Breast epithelium (tissue), 4 donors: ENCODE results near the gene METTL1. TPM values are rescaled to one million over a fixed set of nuclear protein-coding genes. Genes with fewer than 3 reads are reported as not detected.

ENCODE experiments used
- DNase-seq, 2 donors: peaks; one replicate each; pipeline ENCODE4 v3.0.0-alpha.2; 2019; ENCODE audit warnings: low spot score in 2 of 2
- H3K27ac ChIP-seq, 2 donors: fragments of 200-600 bp; sonication (generic) in 1 of 2; one replicate each; pipeline ENCODE4 v1.5.1; 2016 to 2019; ENCODE audit warnings: mild to moderate bottlenecking in 1 of 2
- H3K27me3 ChIP-seq, 2 donors: fragments of 200-600 bp; sonication (generic) in 1 of 2; one replicate each; pipeline versions ENCODE4 v1.5.1 to v1.6.0; 2017 to 2019; ENCODE audit warnings: control low read depth in 1 of 2, mild to moderate bottlenecking in 1 of 2
- H3K36me3 ChIP-seq: fragments of 200-600 bp; one replicate; pipeline ENCODE4 v1.5.1; 2019
- H3K4me1 ChIP-seq, 2 donors: fragments of 200-600 bp; sonication (generic); one replicate each; pipeline ENCODE4 v1.5.1; 2016 to 2019; ENCODE audit warnings: control low read depth in 1 of 2
- H3K4me3 ChIP-seq, 3 donors: fragments of 200-600 bp; sonication (generic); 1 replicate in 2 of 3; 2 replicates in 1 of 3; pipeline ENCODE4 v1.5.1; 2016 to 2019; ENCODE audit warnings: mild to moderate bottlenecking in 3 of 3, moderate library complexity in 2 of 3
- H3K9me3 ChIP-seq, 2 donors: fragments of 200-600 bp; sonication (generic) in 1 of 2; one replicate each; pipeline ENCODE4 v1.5.1; 2016 to 2019; ENCODE audit warnings: control low read depth in 1 of 2
- CTCF ChIP-seq, 3 donors: fragments of 450-650 bp; IDR thresholded peaks; one replicate each; pipeline ENCODE4 v1.5.1; 2016 to 2017; ENCODE audit warnings: antibody characterized with exemption in 3 of 3, mild to moderate bottlenecking in 3 of 3, moderate library complexity in 3 of 3
- POLR2A ChIP-seq: fragments of 450-650 bp; IDR thresholded peaks from one replicate; pipeline ENCODE4 v1.6.1; 2016; ENCODE audit warnings: antibody characterized with exemption, mild to moderate bottlenecking, moderate library complexity
- POLR2AphosphoS5 ChIP-seq, 3 donors: sonication (generic); formaldehyde crosslinking; IDR thresholded peaks; one replicate each; pipeline ENCODE4 v1.6.1; 2017; ENCODE audit warnings: antibody characterized with exemption in 3 of 3
- intact Hi-C: fragments of 100-400 bp; cut with DNase I; formaldehyde crosslinking; loops from one replicate; pipeline ENCODE4 v1.15.1; 2023; ENCODE audit warnings: low total_unique reads
- total RNA-seq, 3 donors: library from RNA; depleted of rRNA; stranded (reverse); fragments of >200 nt; gene quantifications; one replicate each; pipeline ENCODE4 v1.1.0, GENCODE V29; 2016

METTL1 gene
- total RNA-seq, 3 donors from 2014 or later: 4.8 to 12.6 (median 8.2) TPM

DNA sequence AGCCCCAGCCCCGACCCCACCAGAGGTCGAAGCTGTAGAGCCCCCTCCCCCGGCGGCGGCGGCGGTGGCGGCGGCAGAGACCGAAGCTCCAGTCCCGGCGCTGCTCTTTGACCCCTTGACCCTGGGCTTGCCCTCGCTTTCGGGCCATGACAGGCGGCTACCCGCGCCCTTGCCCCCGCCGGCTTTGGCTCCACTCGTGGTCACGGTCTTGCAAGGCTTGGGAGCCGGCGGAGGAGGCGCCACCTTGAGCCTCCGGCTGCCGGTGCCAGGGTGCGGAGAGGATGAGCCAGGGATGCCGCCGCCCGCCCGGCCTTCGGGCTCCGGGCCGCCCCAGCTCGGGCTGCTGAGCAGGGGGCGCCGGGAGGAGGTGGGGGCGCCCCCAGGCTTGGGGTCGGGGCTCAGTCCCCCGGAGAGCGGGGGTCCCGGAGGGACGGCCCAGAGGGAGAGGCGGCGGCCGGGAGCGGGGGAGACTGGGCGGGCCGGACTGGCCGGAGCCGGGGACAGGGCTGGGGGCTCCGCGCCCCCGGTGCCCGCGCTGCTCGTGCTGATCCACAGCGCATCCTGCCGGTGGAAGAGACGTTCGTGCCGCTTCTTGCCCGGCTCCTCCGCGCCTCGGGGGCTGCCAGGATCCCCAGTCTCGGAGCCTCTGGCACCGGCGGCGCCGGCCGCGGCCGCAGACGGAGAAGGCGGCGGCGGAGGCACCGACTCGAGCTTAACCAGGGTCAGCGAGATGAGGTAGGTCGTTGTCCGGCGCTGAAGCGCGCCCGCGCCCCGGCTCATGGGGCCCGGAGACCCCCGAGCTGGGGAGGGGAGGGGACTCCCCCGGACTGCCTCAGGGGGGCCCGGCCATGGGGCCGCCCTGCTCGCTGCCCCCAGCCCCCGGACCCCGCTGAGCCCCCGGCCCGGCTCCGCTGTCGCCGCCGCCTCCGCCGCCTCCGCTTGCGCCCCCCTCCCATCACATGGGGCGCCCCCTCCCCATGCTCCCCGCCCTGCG, 34.1 kb downstream of the METTL1 start:
- TF ChIP-seq POLR2A (no peak), CTCF (IDR thresholded peaks at IDR 0.05) (peak in 1 of 3 donors; percentile 14), POLR2AphosphoS5 (IDR thresholded peaks at IDR 0.05) (no peak)
- peaks cover 9 to 15% of the 10 kb centered on the region in 2 donors for H3K4me1 ChIP-seq
- H3K27me3 ChIP-seq: peaks cover 17 to 41% of the 10 kb centered on the region in 2 donors
- no peaks in the 10 kb centered on the region for H3K9me3 ChIP-seq
- H3K4me3 ChIP-seq: peak overlapping the region; percentile 29 to 67 (median 44)
- DNase-seq: no peak
- H3K36me3 ChIP-seq: no peaks in the 10 kb centered on the region
- intact Hi-C loops: no loop called here
- no peak overlapping the region for H3K27ac ChIP-seq

- intact Hi-C loops: no loop called here
- no peak for TF ChIP-seq POLR2A
- no peak for TF ChIP-seq POLR2AphosphoS5 (IDR thresholded peaks at IDR 0.05)
- no peak for TF ChIP-seq CTCF (IDR thresholded peaks at IDR 0.05)
- H3K27ac ChIP-seq: no peak overlapping the region
- no peaks in the 10 kb centered on the region for H3K36me3 ChIP-seq
- H3K4me1 ChIP-seq: peaks cover 9 to 15% of the 10 kb centered on the region in 2 donors
- H3K4me3 ChIP-seq: peak overlapping the region in 2 of 3 donors; percentile 44 to 67
- no peaks in the 10 kb centered on the region for H3K9me3 ChIP-seq
- DNase-seq: no peak
- peaks cover 17 to 41% of the 10 kb centered on the region in 2 donors for H3K27me3 ChIP-seq
Measured at GRCh38 chr12:57736741-57737466, 35.0 kb downstream of the METTL1 start.

GRCh38 chr12:57735952-57736740, 35.8 kb downstream of the METTL1 start:
- Histone ChIP-seq H3K36me3 (no peaks in the 10 kb centered on the region), H3K27me3 (peaks cover 17 to 41% of the 10 kb centered on the region in 2 donors), H3K27ac (no peak overlapping the region), H3K4me1 (peaks cover 9 to 15% of the 10 kb centered on the region in 2 donors), H3K4me3 (peak overlapping the region; percentile 1 to 67 (median 44)), H3K9me3 (no peaks in the 10 kb centered on the region)
- TF ChIP-seq POLR2A: no peak
- TF ChIP-seq POLR2AphosphoS5 (IDR thresholded peaks at IDR 0.05): no peak
- TF ChIP-seq CTCF (IDR thresholded peaks at IDR 0.05): no peak
- intact Hi-C loops: no loop called here
- no peak for DNase-seq

GRCh38 chr12:57735198-57735855, 36.6 kb downstream of the METTL1 start:
- TF ChIP-seq CTCF (IDR thresholded peaks at IDR 0.05) (no peak), POLR2AphosphoS5 (IDR thresholded peaks at IDR 0.05) (no peak), POLR2A (no peak)
- Histone ChIP-seq H3K36me3 (no peaks in the 10 kb centered on the region), H3K4me1 (peaks cover 9 to 15% of the 10 kb centered on the region in 2 donors), H3K4me3 (peak overlapping the region in 2 of 3 donors; percentile 44 to 67), H3K27me3 (peaks cover 17 to 41% of the 10 kb centered on the region in 2 donors), H3K9me3 (no peaks in the 10 kb centered on the region), H3K27ac (no peak overlapping the region)
- intact Hi-C loops: no loop called here
- DNase-seq: no peak
